WTC11 (cell line): Measurements from ENCODE around the gene SLC13A3. TPM values are rescaled to one million over a fixed set of nuclear protein-coding genes. Genes with fewer than 3 reads are reported as not detected.
A peak's percentile ranks its signal among the peaks of the same experiment; 100 is the strongest.

Source experiments
- ATAC-seq: fragments of 200-7000 bp; cut with Tn5 transposase; 2 replicates; pipeline ENCODE4 v1.10.0; 2021; ENCODE audit warnings: mild to moderate bottlenecking, moderate library complexity
- CTCF ChIA-PET: fragments of 300-600 bp; sonication (Branson Sonifier 250); formaldehyde crosslinking; loops from one replicate; lab custom pipeline; 2021; ENCODE audit warnings: antibody characterized with exemption; lab: Charles Lee
- POLR2A ChIA-PET: fragments of 350-600 bp; sonication (Branson Sonifier 250); formaldehyde crosslinking; loops from one replicate; lab custom pipeline; 2021; ENCODE audit warnings: antibody characterized with exemption; lab: Charles Lee
- DNase-seq: peaks from one replicate; pipeline ENCODE4 v3.0.0; 2021; ENCODE audit warnings: low spot score
- H3K27ac Mint-ChIP-seq: 2 replicates; pipeline ENCODE4 v1.8.0; 2021; ENCODE audit warnings: mixed read lengths
- H3K27me3 Mint-ChIP-seq: 2 replicates; pipeline ENCODE4 v1.8.0; 2021; ENCODE audit warnings: low read depth, mild to moderate bottlenecking, moderate library complexity, mixed read lengths
- H3K36me3 Mint-ChIP-seq: 2 replicates; pipeline ENCODE4 v1.8.0; 2021; ENCODE audit warnings: mixed read lengths
- H3K4me1 Mint-ChIP-seq: 2 replicates; pipeline ENCODE4 v1.8.0; 2022; ENCODE audit warnings: mixed read lengths
- H3K4me3 Mint-ChIP-seq: 2 replicates; pipeline ENCODE4 v1.8.0; 2021; ENCODE audit warnings: mild to moderate bottlenecking, moderate library complexity, mixed read lengths
- H3K9me3 Mint-ChIP-seq: 2 replicates; pipeline ENCODE4 v1.8.0; 2021; ENCODE audit warnings: mixed read lengths
- AR ChIP-seq: fragments of 250-450 bp; sonication (Bioruptor Pico); IDR thresholded peaks from 2 replicates; pipeline ENCODE4 v1.9.0; 2021; ENCODE audit warnings: mild to moderate bottlenecking
- CREM ChIP-seq: sonication (generic); formaldehyde crosslinking; IDR thresholded peaks from 2 replicates; pipeline ENCODE4 v1.8.1; 2022; ENCODE audit warnings: mild to moderate bottlenecking, missing genetic modification reagents, moderate library complexity
- E2F1 ChIP-seq: sonication (generic); formaldehyde crosslinking; IDR thresholded peaks from 2 replicates; pipeline ENCODE4 v1.8.0; 2022; ENCODE audit warnings: mild to moderate bottlenecking, missing genetic modification reagents
- EMX1 ChIP-seq: fragments of 250-450 bp; sonication (Bioruptor Pico); IDR thresholded peaks from 2 replicates; pipeline ENCODE4 v1.8.0; 2021; ENCODE audit warnings: mild to moderate bottlenecking
- ERG ChIP-seq: fragments of 250-450 bp; sonication (Bioruptor Pico); IDR thresholded peaks from 2 replicates; pipeline ENCODE4 v1.8.0; 2021; ENCODE audit warnings: mild to moderate bottlenecking
- ETV6 ChIP-seq: sonication (generic); formaldehyde crosslinking; IDR thresholded peaks from 2 replicates; pipeline ENCODE4 v1.8.1; 2022; ENCODE audit warnings: mild to moderate bottlenecking, missing genetic modification reagents
- GABPB1 ChIP-seq: sonication (generic); formaldehyde crosslinking; IDR thresholded peaks from 2 replicates; pipeline ENCODE4 v1.8.1; 2023; ENCODE audit warnings: mild to moderate bottlenecking, missing genetic modification reagents
- GTF2I ChIP-seq: fragments of 250-450 bp; sonication (Bioruptor Pico); conservative IDR thresholded peaks from 2 replicates; pipeline ENCODE4 v1.4.0; 2021; ENCODE audit warnings: mild to moderate bottlenecking
- HMGXB4 ChIP-seq: sonication (generic); formaldehyde crosslinking; IDR thresholded peaks from 2 replicates; pipeline ENCODE4 v1.8.1; 2023; ENCODE audit warnings: mild to moderate bottlenecking, moderate library complexity, missing genetic modification reagents
- MAX ChIP-seq: sonication (generic); formaldehyde crosslinking; IDR thresholded peaks from 2 replicates; pipeline ENCODE4 v1.8.0; 2022; ENCODE audit warnings: mild to moderate bottlenecking, missing genetic modification reagents
- NFATC4 ChIP-seq: fragments of 250-450 bp; sonication (Bioruptor Pico); IDR thresholded peaks from 2 replicates; pipeline ENCODE4 v1.9.0; 2021; ENCODE audit warnings: mild to moderate bottlenecking
- NFE2L1 ChIP-seq: sonication (generic); formaldehyde crosslinking; IDR thresholded peaks from 2 replicates; pipeline ENCODE4 v1.8.1; 2023; ENCODE audit warnings: missing genetic modification reagents
- NR2C2 ChIP-seq: sonication (generic); formaldehyde crosslinking; IDR thresholded peaks from 2 replicates; pipeline ENCODE4 v1.8.0; 2022; ENCODE audit warnings: mild to moderate bottlenecking, missing genetic modification reagents
- RELA ChIP-seq: sonication (generic); formaldehyde crosslinking; IDR thresholded peaks from 2 replicates; pipeline ENCODE4 v1.8.1; 2022; ENCODE audit warnings: missing genetic modification reagents, mild to moderate bottlenecking, borderline replicate concordance
- USF2 ChIP-seq: sonication (generic); formaldehyde crosslinking; IDR thresholded peaks from 2 replicates; pipeline ENCODE4 v1.8.1; 2023; ENCODE audit warnings: mild to moderate bottlenecking, missing genetic modification reagents, moderate library complexity
- ZMAT4 ChIP-seq: fragments of 250-450 bp; sonication (Bioruptor Pico); IDR thresholded peaks from 2 replicates; pipeline ENCODE4 v1.9.0; 2021; ENCODE audit warnings: mild to moderate bottlenecking
- ZNF232 ChIP-seq: sonication (generic); formaldehyde crosslinking; IDR thresholded peaks from 2 replicates; pipeline ENCODE4 v1.8.0; 2022; ENCODE audit warnings: mild to moderate bottlenecking, missing genetic modification reagents
- ZNF263 ChIP-seq: sonication (generic); formaldehyde crosslinking; IDR thresholded peaks from 2 replicates; pipeline ENCODE4 v1.8.1; 2022; ENCODE audit warnings: low read depth, mild to moderate bottlenecking, moderate library complexity, missing genetic modification reagents
- ZNF423 ChIP-seq: fragments of 250-450 bp; sonication (Bioruptor Pico); IDR thresholded peaks from 2 replicates; pipeline ENCODE4 v2.1.2; 2022; ENCODE audit warnings: mild to moderate bottlenecking, moderate library complexity
- ZNF671 ChIP-seq: fragments of 250-450 bp; sonication (Bioruptor Pico); IDR thresholded peaks from 2 replicates; pipeline ENCODE4 v1.8.0; 2021; ENCODE audit warnings: mild to moderate bottlenecking
- total RNA-seq: library from RNA; stranded (reverse); gene quantifications from 3 replicates; pipeline ENCODE4 v1.2.3, GENCODE V29; 2021

SLC13A3 gene
- total RNA-seq, 1 experiment from 2014 or later, result 10.6 TPM

- ATAC-seq (no peak), DNase-seq (no peak)
- H3K27me3 Mint-ChIP-seq, result peaks cover 2% of the 10 kb centered on the region; the same call in 1 of the 2 replicates
- CTCF ChIA-PET, result no interaction called here
- POLR2A ChIA-PET, result no interaction called here
- H3K4me1 Mint-ChIP-seq, result peaks cover 22% of the 10 kb centered on the region
- TF ChIP-seq ZNF232 (CRISPR knock-in tag), result no peak
- no peak for TF ChIP-seq NR2C2
- no peak for TF ChIP-seq EMX1
- no peak for TF ChIP-seq NFATC4 (CRISPR knock-in tag)
- no peak for TF ChIP-seq CREM
- no peak overlapping the region for H3K4me3 Mint-ChIP-seq
- no peak overlapping the region for H3K27ac Mint-ChIP-seq
- peaks cover 11% of the 10 kb centered on the region for H3K36me3 Mint-ChIP-seq
- peaks cover 11% of the 10 kb centered on the region for H3K9me3 Mint-ChIP-seq
These were observed 63.3 kb downstream of the SLC13A3 start for GRCh38 chr20:46587986-46588385.

- ChIA-PET CTCF (no interaction called here), POLR2A (no interaction called here)
- DNase-seq (no peak), ATAC-seq (no peak)
- Mint-ChIP-seq H3K4me1 (peaks cover 26% of the 10 kb centered on the region), H3K27me3 (peaks cover 2% of the 10 kb centered on the region; the same call in 1 of the 2 replicates), H3K9me3 (peaks cover 10% of the 10 kb centered on the region), H3K36me3 (peaks cover 13% of the 10 kb centered on the region), H3K4me3 (no peak overlapping the region), H3K27ac (no peak overlapping the region)
- no peak for TF ChIP-seq USF2 (CRISPR knock-in tag)
These were observed 64.5 kb downstream of the SLC13A3 start for GRCh38 chr20:46586724-46587123.

GRCh38 chr20:46584508-46584907 lies 66.8 kb downstream of the SLC13A3 start:
- ATAC-seq, result no peak

GRCh38 chr20:46583411-46584214 lies 67.6 kb downstream of the SLC13A3 start:
- peaks cover 22% of the 10 kb centered on the region for H3K9me3 Mint-ChIP-seq
- ATAC-seq (peak; percentile 78), DNase-seq (peak; percentile 54)
- H3K4me1 Mint-ChIP-seq, result peaks cover 26% of the 10 kb centered on the region
- POLR2A ChIA-PET, result no interaction called here
- H3K4me3 Mint-ChIP-seq, result no peak overlapping the region
- CTCF ChIA-PET, result interaction anchor here (0.9 to 1.5 kb wide), 4 partner anchors 21 to 66 kb away, joined by 3 to 5 read pairs (median 3); no protein-coding TSS in a partner anchor
- H3K36me3 Mint-ChIP-seq, result peaks cover 22% of the 10 kb centered on the region
- H3K27ac Mint-ChIP-seq, result no peak overlapping the region
- H3K27me3 Mint-ChIP-seq, result peaks cover 2% of the 10 kb centered on the region; the same call in 1 of the 2 replicates
- TF ChIP-seq AR (CRISPR knock-in tag), result no peak
- TF ChIP-seq CREM, result 0 out of 2 replicates have a peak, but pooled peaks have one; percentile 42
- TF ChIP-seq USF2 (CRISPR knock-in tag), result peak; percentile 94
- peak; percentile 53 for TF ChIP-seq GTF2I
- no peak for TF ChIP-seq HMGXB4 (CRISPR knock-in tag)
- TF ChIP-seq NFE2L1 (CRISPR knock-in tag), result no peak
- peak; percentile 99 for TF ChIP-seq ZNF423 (CRISPR knock-in tag)
- peak; percentile 78; the same call in 1 of the 2 replicates for TF ChIP-seq ERG
- no peak for TF ChIP-seq ZMAT4
- 0 out of 2 replicates have a peak, but pooled peaks have one; percentile 16 for TF ChIP-seq ZNF671 (CRISPR knock-in tag)
- TF ChIP-seq ETV6, result peak; percentile 76; the same call in 1 of the 2 replicates
- peak; percentile 52; the same call in 1 of the 2 replicates for TF ChIP-seq MAX
- no peak for TF ChIP-seq E2F1

More at GRCh38 chr20:46584508-46584907, 66.8 kb downstream of the SLC13A3 start:
- H3K27ac Mint-ChIP-seq, result no peak overlapping the region
- peaks cover 2% of the 10 kb centered on the region; the same call in 1 of the 2 replicates for H3K27me3 Mint-ChIP-seq
- POLR2A ChIA-PET, result no interaction called here
- no peak for DNase-seq
- H3K4me3 Mint-ChIP-seq, result no peak overlapping the region
- H3K4me1 Mint-ChIP-seq, result peaks cover 26% of the 10 kb centered on the region
- peaks cover 20% of the 10 kb centered on the region for H3K9me3 Mint-ChIP-seq
- TF ChIP-seq GABPB1 (CRISPR knock-in tag) (peak; percentile 40; the same call in 1 of the 2 replicates), ZNF263 (no peak), RELA (CRISPR knock-in tag) (no peak)
- CTCF ChIA-PET, result interaction anchor here (1.2 to 1.3 kb wide), 2 partner anchors 22 to 30 kb away, joined by 3 to 5 read pairs; no protein-coding TSS in a partner anchor
- H3K36me3 Mint-ChIP-seq, result peaks cover 25% of the 10 kb centered on the region
